Activated CD8-positive, alpha-beta memory T cell treated with anti-CD3 and anti-CD28 coated beads, Interleukin-2, amount 10 ng/mL, durations not matched to agents 7 days and 5 days (primary cell): ENCODE data around the gene TRABD2B. TPM values are rescaled to one million over a fixed set of nuclear protein-coding genes. Genes with fewer than 3 reads are reported as not detected.

Experiments used
- ATAC-seq: fragments of 150-1000 bp; cut with Tn5 transposase; one replicate; pipeline ENCODE4 v1.10.0; 2021; ENCODE audit warnings: moderate library complexity
- CTCF ChIA-PET: fragments of 350-600 bp; sonication (Branson Sonifier 250); formaldehyde crosslinking; loops from one replicate; lab custom pipeline; 2021; ENCODE audit warnings: antibody characterized with exemption; lab: Charles Lee
- DNase-seq: peaks from one replicate; pipeline ENCODE4 v3.0.0-alpha.2; 2020
- H3K27ac Mint-ChIP-seq: one replicate; pipeline ENCODE4 v1.8.0; 2021; ENCODE audit warnings: mild to moderate bottlenecking, mixed read lengths
- H3K27me3 Mint-ChIP-seq: one replicate; pipeline ENCODE4 v1.8.0; 2021; ENCODE audit warnings: mixed read lengths
- H3K36me3 Mint-ChIP-seq: one replicate; pipeline ENCODE4 v1.8.0; 2021; ENCODE audit warnings: mild to moderate bottlenecking, mixed read lengths
- H3K4me1 Mint-ChIP-seq: one replicate; pipeline ENCODE4 v1.8.0; 2021; ENCODE audit warnings: mixed read lengths
- H3K4me3 Mint-ChIP-seq: one replicate; pipeline ENCODE4 v1.8.0; 2021; ENCODE audit warnings: mild to moderate bottlenecking, moderate library complexity, mixed read lengths
- H3K9me3 Mint-ChIP-seq: one replicate; pipeline ENCODE4 v1.8.0; 2022; ENCODE audit warnings: low read depth, mixed read lengths
- total RNA-seq, 2 experiments: library from RNA; stranded (reverse); gene quantifications; one replicate each; pipeline ENCODE4 v1.2.3, GENCODE V29; 2021

The TRABD2B gene
- total RNA-seq, 2 experiments from 2014 or later = not detected

DNA sequence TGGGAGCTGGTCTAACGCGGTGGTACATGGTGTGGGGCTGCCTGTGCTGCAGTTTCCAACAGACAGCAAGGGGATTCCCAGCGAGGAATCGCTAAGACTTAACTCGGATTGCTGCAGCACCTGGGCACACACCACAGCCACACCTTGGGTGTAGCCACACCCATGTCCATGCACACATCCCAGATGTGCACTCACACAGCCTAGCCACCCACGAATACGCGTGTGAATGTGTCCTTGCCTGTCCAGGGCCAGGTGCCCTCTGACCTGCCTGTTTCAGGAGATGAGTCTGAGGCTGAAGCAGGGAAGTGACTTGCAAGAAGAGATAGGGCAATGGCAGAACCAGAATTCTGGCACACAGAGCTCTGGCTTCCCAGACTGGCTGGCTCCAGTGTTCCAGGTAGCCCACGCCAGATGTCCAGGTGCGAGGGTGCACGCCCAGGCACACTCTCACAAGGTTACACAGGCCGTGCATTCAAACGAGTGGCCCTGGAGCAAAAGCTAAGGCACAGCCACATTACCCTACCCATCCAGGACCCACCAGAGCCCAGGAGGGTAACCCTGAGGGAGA, 272.7 kb downstream of the TRABD2B start:
- no peak for ATAC-seq
- peaks cover 3% of the 10 kb centered on the region for H3K4me1 Mint-ChIP-seq
- CTCF ChIA-PET = interaction anchor here (1.0 kb wide), 1 partner anchor 287 kb away, joined by 3 read pairs; the partner anchor contains the start of gene FOXD2
- H3K27ac Mint-ChIP-seq = no peak overlapping the region
- H3K9me3 Mint-ChIP-seq = no peaks in the 10 kb centered on the region
- DNase-seq = no peak
- H3K27me3 Mint-ChIP-seq = peaks cover 56% of the 10 kb centered on the region
- no peaks in the 10 kb centered on the region for H3K36me3 Mint-ChIP-seq
- no peak overlapping the region for H3K4me3 Mint-ChIP-seq

DNA sequence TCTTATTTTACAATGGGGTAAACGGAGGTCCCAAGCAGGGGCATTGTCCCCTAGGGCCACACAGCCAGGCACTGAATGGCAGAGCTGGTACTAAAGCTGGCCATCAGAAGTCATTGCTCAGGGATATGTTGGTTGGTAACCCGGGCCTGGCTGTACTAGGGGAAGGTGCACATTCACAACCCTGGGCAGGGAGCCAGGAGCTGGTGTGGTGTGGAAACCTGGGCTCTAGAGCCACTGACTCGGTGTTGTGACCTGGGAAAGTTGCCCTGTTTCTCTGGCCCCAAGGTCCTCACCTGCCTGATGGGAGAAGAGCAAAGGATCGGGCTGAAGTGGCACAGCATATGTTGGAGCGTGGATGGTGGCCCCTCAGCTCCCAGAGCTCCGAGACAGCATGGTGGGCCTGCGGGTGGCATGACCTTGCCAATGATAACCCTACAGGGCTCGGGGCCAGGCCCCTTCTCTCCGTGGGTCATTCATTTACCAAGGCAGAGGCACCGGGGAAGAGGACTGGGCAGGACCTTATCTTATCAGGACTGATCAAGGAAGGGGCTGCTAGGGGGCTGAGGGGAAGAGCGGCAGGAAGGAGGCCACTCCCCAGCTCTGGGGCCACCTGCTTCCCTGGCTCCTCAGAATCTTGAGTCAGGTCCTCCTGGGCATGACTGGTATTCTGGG, 274.1 kb downstream of the TRABD2B start:
- no peak overlapping the region for H3K4me3 Mint-ChIP-seq
- peaks cover 60% of the 10 kb centered on the region for H3K27me3 Mint-ChIP-seq
- ATAC-seq (no peak), DNase-seq (no peak)
- CTCF ChIA-PET = no interaction called here
- H3K27ac Mint-ChIP-seq = no peak overlapping the region
- H3K9me3 Mint-ChIP-seq = no peaks in the 10 kb centered on the region
- peaks cover 1% of the 10 kb centered on the region for H3K4me1 Mint-ChIP-seq
- H3K36me3 Mint-ChIP-seq = no peaks in the 10 kb centered on the region

DNA sequence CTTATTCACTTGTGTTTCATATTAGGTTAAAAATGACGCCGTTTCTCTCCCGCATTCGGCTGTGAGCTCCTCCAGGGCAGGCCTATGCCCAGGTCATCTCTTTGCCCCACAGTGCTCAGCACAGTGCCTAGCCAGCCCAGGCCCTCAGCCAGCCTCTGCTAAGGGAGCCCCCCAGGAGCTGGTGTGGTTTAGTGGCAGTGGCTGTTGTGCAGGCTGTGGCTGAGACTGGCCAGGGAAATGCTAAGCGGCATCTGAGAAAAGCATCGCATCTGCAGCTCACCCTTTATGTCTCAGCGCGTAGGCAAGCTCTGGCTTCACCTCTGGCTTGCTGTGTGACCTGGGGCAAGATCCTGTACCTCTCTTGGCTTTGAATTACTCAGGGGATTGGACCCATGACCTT, 275.1 kb downstream of the TRABD2B start:
- H3K4me3 Mint-ChIP-seq = no peak overlapping the region
- ATAC-seq (no peak), DNase-seq (no peak)
- H3K36me3 Mint-ChIP-seq = no peaks in the 10 kb centered on the region
- H3K4me1 Mint-ChIP-seq = peaks cover 1% of the 10 kb centered on the region
- no peak overlapping the region for H3K27ac Mint-ChIP-seq
- H3K27me3 Mint-ChIP-seq = peaks cover 58% of the 10 kb centered on the region
- CTCF ChIA-PET = interaction anchor here (0.7 to 2.3 kb wide), 3 partner anchors 11 to 285 kb away, joined by 4 to 9 read pairs (median 4); partner anchors contain the start of gene FOXD2
- H3K9me3 Mint-ChIP-seq = no peaks in the 10 kb centered on the region

DNA sequence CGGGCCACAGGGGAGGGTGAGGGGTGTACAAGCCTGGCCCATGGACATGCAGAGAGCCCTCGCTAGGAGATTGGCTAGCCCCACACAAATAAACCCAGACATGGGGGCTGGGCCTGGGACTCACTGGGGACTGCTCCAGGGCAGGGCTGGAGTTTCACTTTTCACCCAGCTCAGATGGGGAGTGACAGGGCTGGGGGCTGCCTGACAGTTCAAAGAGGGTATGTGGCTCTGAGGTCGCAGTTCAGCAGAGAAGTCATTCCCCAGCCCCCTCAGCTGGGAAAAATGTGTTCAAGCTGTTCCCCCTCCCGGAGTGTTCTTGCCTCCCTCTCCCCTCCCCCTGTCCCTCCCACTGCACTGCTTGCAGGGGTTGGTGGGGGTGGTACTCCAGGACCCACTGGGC, 277.1 kb downstream of the TRABD2B start:
- ATAC-seq (no peak), DNase-seq (peak; percentile 9)
- no peak overlapping the region for H3K4me3 Mint-ChIP-seq
- H3K27ac Mint-ChIP-seq = no peak overlapping the region
- peaks cover 55% of the 10 kb centered on the region for H3K27me3 Mint-ChIP-seq
- no peaks in the 10 kb centered on the region for H3K36me3 Mint-ChIP-seq
- H3K9me3 Mint-ChIP-seq = no peaks in the 10 kb centered on the region
- CTCF ChIA-PET = interaction anchor here (0.9 to 2.3 kb wide), 3 partner anchors 10 to 284 kb away, joined by 3 to 10 read pairs (median 9); partner anchors contain the start of gene FOXD2
- no peaks in the 10 kb centered on the region for H3K4me1 Mint-ChIP-seq

DNA sequence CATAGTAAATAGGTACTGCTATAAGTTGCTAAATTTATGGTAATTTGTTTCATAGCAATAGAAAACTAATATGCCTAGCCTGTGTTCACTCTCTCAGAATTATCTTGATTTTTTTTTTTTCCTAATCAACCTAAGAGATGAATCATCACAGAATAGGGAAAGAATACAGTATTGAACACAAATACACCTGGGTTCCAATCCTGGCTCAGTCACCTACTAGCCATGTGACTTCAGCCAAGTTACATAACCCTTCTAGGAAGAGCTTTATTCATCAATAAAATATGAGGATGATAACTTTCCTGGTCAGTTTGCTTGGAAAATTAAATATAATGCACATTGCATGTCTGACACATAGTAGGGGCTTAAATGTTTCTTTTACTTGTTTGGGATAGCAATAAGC, 279.8 kb downstream of the TRABD2B start:
- DNase-seq (no peak), ATAC-seq (no peak)
- CTCF ChIA-PET = interaction anchor here (0.9 to 4.0 kb wide), 3 partner anchors 10 to 282 kb away, joined by 3 to 26 read pairs (median 5); partner anchors contain the start of gene FOXD2
- H3K27me3 Mint-ChIP-seq = peaks cover 64% of the 10 kb centered on the region
- no peaks in the 10 kb centered on the region for H3K36me3 Mint-ChIP-seq
- H3K4me1 Mint-ChIP-seq = no peaks in the 10 kb centered on the region
- no peak overlapping the region for H3K4me3 Mint-ChIP-seq
- H3K27ac Mint-ChIP-seq = no peak overlapping the region
- no peaks in the 10 kb centered on the region for H3K9me3 Mint-ChIP-seq

DNA sequence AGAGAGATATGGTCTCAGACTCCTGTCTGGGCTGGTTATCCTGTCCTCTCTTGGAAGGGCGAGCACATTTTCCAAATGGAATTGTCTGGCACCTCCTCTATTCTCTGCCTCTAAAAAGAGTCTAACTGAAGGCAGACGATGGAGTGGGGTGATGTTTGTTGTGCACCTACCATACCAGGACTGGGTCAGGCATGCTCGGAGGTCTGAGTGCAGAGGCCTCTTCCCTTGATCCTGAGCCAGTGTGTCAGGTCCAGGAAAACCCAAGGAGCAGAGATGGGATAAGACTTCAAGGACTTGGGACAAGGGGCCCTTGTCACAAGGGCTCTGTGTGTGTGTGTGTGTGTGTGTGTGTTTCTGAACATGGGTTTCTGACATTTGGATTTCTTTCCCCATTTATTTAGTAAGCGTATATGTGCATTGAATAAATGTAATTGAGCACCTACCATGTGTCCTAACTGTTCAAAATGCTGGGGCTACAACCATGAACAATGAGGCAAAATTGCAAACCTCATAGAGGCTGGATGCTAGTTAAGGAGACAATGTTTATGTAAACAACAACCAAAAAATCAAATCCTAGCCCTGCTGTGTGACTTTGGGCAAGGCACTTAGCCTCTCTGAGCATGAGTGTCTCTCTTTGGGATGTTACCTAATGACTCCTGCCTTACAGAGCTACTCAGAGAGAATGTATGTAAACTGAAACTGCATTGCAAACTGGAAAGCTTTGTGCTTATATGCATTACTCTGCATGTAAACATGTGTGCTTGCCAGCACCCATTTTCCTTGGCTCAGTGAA, 283.0 kb downstream of the TRABD2B start:
- Mint-ChIP-seq H3K27ac (no peak overlapping the region), H3K27me3 (peaks cover 78% of the 10 kb centered on the region), H3K4me1 (peaks cover 3% of the 10 kb centered on the region), H3K4me3 (no peak overlapping the region), H3K36me3 (no peaks in the 10 kb centered on the region), H3K9me3 (no peaks in the 10 kb centered on the region)
- no peak for ATAC-seq
- CTCF ChIA-PET = interaction anchor here (1.4 kb wide), 1 partner anchor 265 kb away, joined by 3 read pairs; no protein-coding TSS in a partner anchor
- DNase-seq = no peak

DNA sequence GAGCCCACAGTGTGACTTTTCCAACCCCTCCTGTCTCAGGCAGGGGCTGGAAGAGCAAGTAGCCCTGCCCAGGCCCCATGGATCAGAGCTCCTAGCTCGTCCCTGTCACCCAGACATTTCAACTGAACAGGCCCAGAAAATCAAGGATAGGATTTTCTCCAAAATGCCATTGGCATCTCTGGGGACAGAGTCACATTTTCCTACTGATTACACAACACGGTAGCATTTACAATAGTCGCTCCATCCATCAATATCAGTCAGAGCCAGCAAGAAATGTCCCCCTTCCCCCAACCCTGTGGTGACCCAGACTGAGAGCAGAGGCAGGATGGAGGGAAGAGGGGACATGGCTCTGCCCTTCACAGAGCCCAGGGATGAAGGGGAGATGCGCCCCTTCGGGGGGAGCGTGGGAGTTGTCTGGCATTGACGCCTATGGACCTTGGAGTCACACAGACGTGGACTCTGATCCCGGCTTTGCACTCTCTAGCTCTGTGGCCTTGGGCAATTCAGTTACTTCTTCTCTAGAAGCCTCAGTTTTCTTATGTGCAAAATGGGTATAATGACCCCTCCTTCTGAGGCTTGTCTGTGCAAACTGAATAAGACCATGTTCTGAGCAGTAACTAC, 283.7 kb downstream of the TRABD2B start:
- no peaks in the 10 kb centered on the region for H3K9me3 Mint-ChIP-seq
- CTCF ChIA-PET = interaction anchor here (0.7 to 1.8 kb wide), 3 partner anchors 13 to 277 kb away, joined by 3 to 7 read pairs (median 3); no protein-coding TSS in a partner anchor
- H3K27ac Mint-ChIP-seq = no peak overlapping the region
- no peak overlapping the region for H3K4me3 Mint-ChIP-seq
- ATAC-seq (no peak), DNase-seq (no peak)
- H3K4me1 Mint-ChIP-seq = peaks cover 5% of the 10 kb centered on the region
- H3K27me3 Mint-ChIP-seq = peaks cover 78% of the 10 kb centered on the region
- H3K36me3 Mint-ChIP-seq = no peaks in the 10 kb centered on the region

DNA sequence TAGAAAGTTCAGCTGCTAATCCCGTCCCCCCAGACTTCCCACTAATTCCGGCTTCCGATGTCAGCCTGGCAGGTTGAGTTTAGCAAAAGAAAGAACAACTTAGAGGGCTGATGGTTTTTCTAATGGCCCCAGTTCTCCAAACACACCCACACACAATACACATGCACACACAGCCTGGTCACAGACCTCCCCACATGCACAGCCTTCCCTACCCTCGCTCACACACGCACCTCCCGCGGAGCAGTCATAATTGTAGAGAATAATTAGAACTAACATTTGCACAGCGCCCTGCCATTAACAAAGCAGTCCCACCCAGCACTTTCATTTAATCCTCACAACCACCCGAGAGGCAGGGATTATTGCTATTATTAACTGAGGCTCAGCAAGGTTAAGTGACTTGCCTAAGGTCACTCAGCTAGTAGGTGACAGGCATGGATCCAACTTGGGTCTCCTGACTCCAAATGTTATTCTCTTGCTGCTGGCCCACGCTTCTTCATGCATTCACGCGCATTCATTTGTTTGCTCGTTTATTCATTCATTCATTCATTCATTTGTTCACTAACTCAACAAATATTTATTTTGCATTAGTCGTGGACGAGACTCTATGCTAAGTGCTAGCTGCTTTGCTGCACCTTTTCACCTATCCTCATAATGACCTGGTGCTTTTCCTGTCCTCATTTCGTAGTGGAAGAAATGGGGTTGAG, 284.4 kb downstream of the TRABD2B start:
- Mint-ChIP-seq H3K4me3 (no peak overlapping the region), H3K27ac (no peak overlapping the region), H3K4me1 (peaks cover 5% of the 10 kb centered on the region), H3K36me3 (no peaks in the 10 kb centered on the region), H3K27me3 (peaks cover 79% of the 10 kb centered on the region), H3K9me3 (no peaks in the 10 kb centered on the region)
- no peak for ATAC-seq
- CTCF ChIA-PET = interaction anchor here (0.7 to 5.3 kb wide), 4 partner anchors 14 to 276 kb away, joined by 3 to 83 read pairs (median 5); partner anchors contain the start of gene FOXD2
- DNase-seq = no peak

DNA sequence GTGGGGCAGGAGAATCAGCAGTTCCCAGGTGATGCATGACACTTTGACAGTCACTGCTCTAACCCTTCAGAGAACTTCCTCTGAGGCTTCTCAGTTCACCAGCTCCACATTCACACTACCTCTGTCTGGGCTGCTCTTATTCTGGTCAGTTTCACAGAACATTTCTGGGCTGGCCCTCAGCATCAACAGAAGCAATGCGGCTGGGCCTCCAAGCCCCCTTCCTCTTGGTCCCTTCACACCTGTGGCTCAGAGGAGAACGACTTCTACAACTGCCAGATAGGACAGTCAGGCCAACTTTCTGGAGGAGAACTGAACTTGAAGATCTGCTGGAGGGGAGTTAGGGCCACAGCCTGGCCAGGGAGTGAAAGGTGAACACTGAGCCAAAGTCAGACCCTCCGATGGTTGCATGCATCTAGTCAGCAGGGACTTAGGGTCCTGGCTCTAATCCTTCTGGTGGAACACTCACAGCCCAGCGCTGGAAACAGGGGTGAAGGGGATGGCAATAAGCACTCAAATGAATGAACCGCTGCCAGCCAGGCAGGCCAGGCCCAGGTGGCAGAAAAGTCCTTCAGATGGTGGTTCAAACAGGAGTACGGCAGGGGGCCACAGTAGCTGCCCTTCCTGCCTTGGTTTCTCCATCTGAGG, 285.2 kb downstream of the TRABD2B start:
- ATAC-seq (no peak), DNase-seq (no peak)
- H3K4me1 Mint-ChIP-seq = peaks cover 5% of the 10 kb centered on the region
- peaks cover 79% of the 10 kb centered on the region for H3K27me3 Mint-ChIP-seq
- no peaks in the 10 kb centered on the region for H3K36me3 Mint-ChIP-seq
- H3K27ac Mint-ChIP-seq = no peak overlapping the region
- CTCF ChIA-PET = interaction anchor here (0.8 to 5.3 kb wide), 7 partner anchors 11 to 515 kb away, joined by 3 to 83 read pairs (median 7); partner anchors contain the start of gene FOXD2
- H3K9me3 Mint-ChIP-seq = no peaks in the 10 kb centered on the region
- no peak overlapping the region for H3K4me3 Mint-ChIP-seq

DNA sequence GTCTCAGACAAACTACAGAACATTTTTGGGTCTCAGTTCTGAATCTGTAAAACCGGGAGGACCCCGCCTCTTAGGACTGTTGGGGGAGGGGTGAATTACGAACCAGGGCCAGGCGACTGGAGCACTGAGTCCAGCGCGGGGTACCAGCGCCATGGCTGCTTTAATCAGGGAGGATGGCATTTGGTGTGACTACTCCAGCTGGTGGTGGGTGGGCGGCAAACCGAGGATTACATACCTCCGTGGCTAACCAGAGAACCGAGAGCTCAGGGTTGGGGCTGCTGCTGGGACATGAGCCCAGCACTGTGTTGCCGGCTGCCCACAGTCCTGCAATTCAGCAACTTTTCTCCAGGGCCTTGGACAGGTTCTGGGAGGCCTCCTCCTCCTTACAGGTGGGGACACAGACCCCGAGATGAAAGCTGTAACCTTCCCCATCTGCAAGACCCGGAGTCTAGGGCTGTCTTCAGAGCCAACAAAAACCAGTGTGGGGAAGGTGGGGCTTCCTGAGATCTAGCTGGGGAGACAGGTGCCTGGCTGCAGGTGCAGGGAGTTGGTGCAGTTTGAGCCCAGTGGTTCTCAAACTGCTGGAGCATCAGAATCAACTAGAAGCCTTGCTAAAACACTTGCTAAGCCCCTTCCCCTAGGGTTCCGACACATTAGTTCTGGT, 285.9 kb downstream of the TRABD2B start:
- Mint-ChIP-seq H3K4me1 (peaks cover 5% of the 10 kb centered on the region), H3K27me3 (peaks cover 78% of the 10 kb centered on the region), H3K4me3 (no peak overlapping the region), H3K9me3 (no peaks in the 10 kb centered on the region), H3K27ac (no peak overlapping the region), H3K36me3 (no peaks in the 10 kb centered on the region)
- CTCF ChIA-PET = interaction anchor here (0.8 to 5.3 kb wide), 14 partner anchors 9 to 515 kb away, joined by 3 to 83 read pairs (median 5); partner anchors contain the start of gene FOXD2
- DNase-seq (no peak), ATAC-seq (no peak)
